GM19099 (cell line): ENCODE measurements around the gene COL6A5.

Experiments
- POLR2A ChIP-seq: IDR thresholded peaks from 3 replicates; pipeline ENCODE4 v1.6.1; 2011; ENCODE audit warnings: low read depth; ENCODE audit not compliant: insufficient read length; ENCODE audit errors: extremely low read depth

The COL6A5 gene

DNA sequence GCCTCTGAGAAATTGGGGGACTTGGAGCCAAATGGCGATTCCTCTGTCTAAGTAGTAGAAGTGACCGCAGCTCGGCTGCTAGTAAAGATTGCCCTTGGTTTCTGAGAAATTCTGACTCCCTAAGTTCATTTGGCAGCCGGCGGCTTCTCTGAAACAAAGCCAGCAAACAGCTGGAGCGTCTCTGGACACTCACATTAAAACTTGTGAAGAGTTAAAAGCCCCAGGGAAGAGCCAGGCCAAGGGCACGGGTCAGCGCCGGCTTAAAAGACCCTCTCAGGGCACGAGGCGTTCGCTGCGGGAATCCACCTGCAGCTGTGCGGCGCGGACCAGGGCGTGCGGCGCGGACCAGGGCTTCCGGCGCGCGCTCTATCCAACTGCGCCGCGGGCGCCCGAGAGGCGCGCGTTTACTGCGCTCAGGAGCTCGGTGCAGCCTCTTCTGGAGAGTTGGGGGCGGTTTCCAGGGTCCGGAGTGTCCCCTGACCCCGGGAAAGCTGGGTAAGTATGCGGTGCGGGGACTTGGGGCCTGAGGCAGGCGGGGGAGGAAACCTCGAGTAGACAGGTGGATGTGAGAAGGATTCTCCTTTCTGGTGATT is at the start of gene COL6A5:
Gene COL6A5, plus strand, starts transcription at position 186 of the 593 bp plus-strand sequence. CDS start 27,967 bp downstream, outside the sequence.
- no peak for TF ChIP-seq POLR2A

DNA sequence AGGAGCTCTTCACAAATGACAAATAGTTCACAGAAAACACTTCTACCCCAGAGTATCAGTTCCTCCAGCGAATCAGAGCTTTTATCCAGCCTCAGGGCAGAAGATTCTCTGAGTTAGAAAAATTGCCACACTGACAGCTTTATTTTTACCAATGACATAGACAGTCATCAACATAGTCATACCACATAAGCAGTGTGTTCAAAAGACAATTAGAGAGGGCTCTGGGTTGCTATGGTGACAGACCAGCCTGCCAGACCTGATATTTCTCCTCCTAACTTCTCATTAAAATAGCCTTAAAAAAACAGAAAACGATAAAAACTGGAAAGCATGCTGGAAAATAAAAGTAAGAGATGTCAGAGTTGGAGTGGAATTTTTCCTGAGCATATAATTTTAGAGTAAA is 45.9 kb upstream of the COL6A5 start:
- TF ChIP-seq POLR2A = no peak

DNA sequence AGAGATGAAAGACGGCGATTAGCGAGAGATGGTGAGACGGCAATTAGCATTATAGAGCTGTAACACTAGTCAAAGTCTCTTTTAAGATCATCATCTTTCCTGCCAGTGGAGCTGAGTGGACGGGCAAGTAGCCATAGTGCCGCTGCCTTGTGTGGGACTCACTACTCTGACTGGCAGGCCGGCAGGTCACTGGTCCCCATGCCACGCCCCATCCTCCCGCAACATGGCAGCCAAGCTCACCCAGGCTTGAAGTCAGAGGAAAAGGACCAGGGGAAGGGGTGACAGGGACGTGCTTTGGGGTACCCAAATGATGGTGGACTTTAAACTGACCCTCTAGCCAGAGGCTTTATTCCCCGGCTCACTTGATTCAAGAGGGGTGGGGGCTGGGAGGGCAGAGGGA is 44.6 kb upstream of the COL6A5 start:
- TF ChIP-seq POLR2A = no peak

DNA sequence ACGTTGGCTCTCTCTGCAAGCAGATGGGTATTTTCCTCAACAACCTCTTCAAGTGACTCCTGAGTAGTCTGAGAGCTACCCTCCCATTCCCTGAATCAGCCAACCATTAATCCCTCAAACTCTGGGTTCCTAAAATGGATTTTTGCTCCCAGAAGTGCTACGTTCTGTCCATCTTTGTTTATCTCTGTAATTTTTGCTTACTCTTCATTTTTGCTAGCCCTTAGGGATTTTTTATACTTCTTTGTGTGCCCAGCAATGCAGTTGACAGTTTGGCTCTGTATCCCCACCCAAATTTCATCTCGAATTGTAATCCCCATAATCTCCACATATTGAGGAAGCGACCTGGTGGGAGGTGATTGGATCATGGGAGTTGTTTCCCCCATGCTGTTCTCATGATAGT is 35.4 kb upstream of the COL6A5 start:
- no peak for TF ChIP-seq POLR2A

DNA sequence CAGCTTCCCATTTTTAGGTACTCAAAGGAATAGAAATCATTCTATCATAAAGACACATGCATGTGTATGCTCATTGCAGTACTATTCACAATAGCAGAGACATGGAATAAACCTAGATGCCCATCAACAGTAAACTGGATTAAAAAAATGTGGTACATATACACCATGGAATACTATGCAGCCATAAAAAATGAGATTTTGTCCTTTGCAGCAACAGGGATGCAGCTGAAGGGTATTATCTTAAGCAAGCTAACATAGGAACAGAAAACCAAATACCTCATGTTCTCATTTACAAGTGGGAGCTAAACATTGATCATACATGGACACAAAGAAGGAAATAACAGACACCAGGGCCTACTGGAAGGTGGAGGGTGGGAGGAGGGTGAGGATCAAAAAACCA is 33.1 kb upstream of the COL6A5 start:
- no peak for TF ChIP-seq POLR2A

GRCh38 chr3:130316169-130316568 is 29.3 kb upstream of the COL6A5 start:
- no peak for TF ChIP-seq POLR2A

DNA sequence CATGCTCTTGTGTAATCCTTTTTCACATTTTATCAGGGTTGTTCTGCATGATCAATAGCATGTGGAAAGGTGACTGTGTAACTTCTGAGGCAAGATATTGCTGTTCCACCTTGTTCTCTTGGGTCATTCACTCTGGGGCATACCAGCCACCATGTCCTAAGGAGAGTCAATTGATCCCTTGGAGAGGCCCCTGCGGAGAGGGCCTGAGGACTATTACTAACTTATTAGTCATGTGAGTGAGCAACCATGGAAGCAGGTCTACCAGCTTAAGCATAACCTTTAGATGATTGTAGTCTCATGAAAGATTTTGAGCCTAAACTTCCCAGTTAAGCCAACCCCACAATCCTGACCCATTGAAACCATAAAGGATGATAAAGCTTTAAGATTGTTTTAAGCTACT is 22.0 kb upstream of the COL6A5 start:
- no peak for TF ChIP-seq POLR2A

- no peak for TF ChIP-seq POLR2A
Observed at GRCh38 chr3:130340766-130341165, 4.7 kb upstream of the COL6A5 start.

DNA sequence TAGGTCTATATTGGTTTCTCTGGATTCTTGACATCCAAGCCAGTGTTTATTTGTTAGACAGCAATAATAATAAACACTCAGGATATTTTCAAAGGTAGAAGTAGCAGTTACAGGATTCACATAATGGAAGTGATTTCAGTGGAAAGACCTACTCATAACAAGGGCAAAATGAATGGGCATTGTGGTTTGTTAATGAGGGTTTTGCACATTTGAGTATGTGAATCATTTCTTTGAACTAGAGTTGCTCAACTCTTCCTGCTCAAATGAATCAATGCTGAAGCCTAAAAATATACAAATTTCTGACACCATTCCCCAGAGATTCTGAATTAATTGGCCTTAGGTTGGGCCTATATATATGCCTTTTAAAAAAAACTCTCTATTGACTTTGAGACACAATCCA is 4.1 kb upstream of the COL6A5 start:
- TF ChIP-seq POLR2A = no peak

DNA sequence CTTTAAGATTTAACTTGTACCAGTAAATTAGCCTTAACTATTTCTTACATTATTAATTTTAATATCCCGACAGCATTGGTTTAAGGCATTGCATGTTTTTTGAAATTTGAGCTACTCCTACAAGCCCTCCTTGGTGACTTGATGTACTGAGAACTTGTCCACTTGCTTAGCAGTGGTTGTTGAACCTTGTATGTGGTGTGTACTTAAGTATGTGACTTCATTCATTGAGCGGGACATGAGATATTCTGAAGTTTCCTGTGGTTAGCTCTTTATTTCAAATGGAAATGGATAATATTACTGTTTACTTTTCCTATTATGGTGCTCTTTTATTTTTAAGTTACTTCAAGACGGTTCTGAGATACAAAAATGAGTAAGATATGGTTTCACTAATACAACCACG is 3.6 kb upstream of the COL6A5 start:
- TF ChIP-seq POLR2A = no peak

DNA sequence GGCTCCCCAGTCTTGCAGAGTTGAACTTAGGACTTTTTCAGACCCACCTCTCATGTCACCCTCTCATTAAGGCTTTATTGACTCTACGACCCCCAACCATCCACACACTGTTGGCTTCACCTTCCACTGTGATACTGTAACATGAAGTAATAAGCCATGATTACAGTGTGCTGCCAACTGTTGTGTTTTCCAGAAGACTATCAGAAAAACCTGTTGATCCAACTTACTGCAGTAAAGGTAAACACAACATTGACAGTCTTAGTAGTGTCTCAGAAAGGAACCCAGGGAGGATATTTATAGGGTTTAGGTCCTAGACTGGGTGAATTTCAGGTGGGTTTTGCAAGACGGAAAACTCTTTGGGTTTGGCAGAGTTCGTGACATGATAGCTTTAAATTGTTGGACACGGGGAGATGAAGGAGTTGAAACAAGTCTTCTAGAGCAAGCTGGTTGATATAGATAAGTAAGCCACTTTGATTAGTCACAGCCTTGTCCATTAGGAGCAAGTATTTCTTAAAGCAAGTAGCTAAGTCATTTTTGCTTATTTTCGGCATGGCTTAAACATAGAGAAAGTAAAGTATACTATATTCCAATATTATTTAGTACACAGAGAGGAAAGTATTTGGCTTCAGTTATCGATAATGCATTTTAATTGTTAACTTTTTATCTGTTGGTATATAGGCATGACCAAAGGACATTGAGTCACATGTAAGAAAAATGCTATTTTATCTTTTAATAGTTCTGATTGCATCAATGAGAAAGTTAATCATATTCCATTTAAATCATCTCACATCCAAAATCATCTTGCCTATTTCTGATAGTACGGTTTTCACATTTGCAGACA is 2.4 kb upstream of the COL6A5 start:
- TF ChIP-seq POLR2A = no peak

DNA sequence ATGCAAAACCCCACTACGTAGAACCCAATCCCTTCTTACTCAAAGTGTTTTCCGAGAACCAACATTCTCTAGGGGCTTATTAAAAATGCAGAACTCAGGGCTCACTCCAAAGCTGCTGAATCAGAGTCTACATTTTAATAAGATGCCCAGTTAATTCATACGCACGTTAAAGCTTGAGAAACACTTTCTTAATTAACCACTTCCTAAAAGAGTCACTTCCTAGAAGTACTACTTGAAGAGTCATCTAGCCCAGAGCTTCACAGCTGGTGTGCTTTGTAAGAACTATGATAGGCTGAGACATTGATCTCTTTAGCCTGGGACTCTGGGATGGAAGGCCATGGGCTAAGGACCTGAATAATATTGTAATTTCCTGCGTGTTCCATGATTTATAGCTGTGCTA is 9.0 kb downstream of the COL6A5 start:
- no peak for TF ChIP-seq POLR2A

GRCh38 chr3:130374033-130374432 is 28.6 kb downstream of the COL6A5 start:
- TF ChIP-seq POLR2A = no peak

GRCh38 chr3:130374908-130375307 is 29.4 kb downstream of the COL6A5 start:
- no peak for TF ChIP-seq POLR2A

GRCh38 chr3:130377960-130378676 is 32.6 kb downstream of the COL6A5 start:
- no peak for TF ChIP-seq POLR2A
